ENCODE results near the gene FOXC2.

FOXC2 gene

GRCh38 chr16:86549076-86549892, 17.3 kb upstream of the FOXC2 start:
- Histone ChIP-seq H3K36me3 (ENCODE audit: insufficient read depth, low read depth, low read length) (peaks cover 19% of the 10 kb centered on the region; the same call in 1 of the 2 replicates), H3K9ac (ENCODE audit: low read depth, low read length) (no peak overlapping the region), H3K4me1 (ENCODE audit: insufficient read depth, low read length) (peaks cover under 1% of the 10 kb centered on the region; the same call in 1 of the 2 replicates), H3K27ac (ENCODE audit: low read length) (no peak overlapping the region), H3K9me3 (ENCODE audit: insufficient read depth, low read depth, low read length) (no peaks in the 10 kb centered on the region), H3K27me3 (ENCODE audit: insufficient read depth, low read length) (no peaks in the 10 kb centered on the region), H3K4me3 (ENCODE audit: low read length) (no peak overlapping the region)

- no peaks in the 10 kb centered on the region for H3K9me3 ChIP-seq (ENCODE audit: insufficient read depth, low read depth, low read length)
- no peak overlapping the region for H3K9ac ChIP-seq (ENCODE audit: low read depth, low read length)
- peaks cover 2% of the 10 kb centered on the region; the same call in 1 of the 2 replicates for H3K4me1 ChIP-seq (ENCODE audit: insufficient read depth, low read length)
- H3K36me3 ChIP-seq (ENCODE audit: insufficient read depth, low read depth, low read length), result peaks cover 19% of the 10 kb centered on the region; the same call in 1 of the 2 replicates
- no peak overlapping the region for H3K27ac ChIP-seq (ENCODE audit: low read length)
- H3K27me3 ChIP-seq (ENCODE audit: insufficient read depth, low read length), result no peaks in the 10 kb centered on the region
- H3K4me3 ChIP-seq (ENCODE audit: low read length), result no peak overlapping the region
These were observed 16.8 kb upstream of the FOXC2 start for GRCh38 chr16:86549893-86550190.

- H3K4me3 ChIP-seq (ENCODE audit: low read length), result no peak overlapping the region
- H3K4me1 ChIP-seq (ENCODE audit: insufficient read depth, low read length), result peaks cover 2% of the 10 kb centered on the region; the same call in 1 of the 2 replicates
- H3K27me3 ChIP-seq (ENCODE audit: insufficient read depth, low read length), result no peaks in the 10 kb centered on the region
- no peaks in the 10 kb centered on the region for H3K9me3 ChIP-seq (ENCODE audit: insufficient read depth, low read depth, low read length)
- no peak overlapping the region for H3K9ac ChIP-seq (ENCODE audit: low read depth, low read length)
- H3K36me3 ChIP-seq (ENCODE audit: insufficient read depth, low read depth, low read length), result peaks cover 19% of the 10 kb centered on the region; the same call in 1 of the 2 replicates
- H3K27ac ChIP-seq (ENCODE audit: low read length), result no peak overlapping the region
These were observed 16.3 kb upstream of the FOXC2 start for GRCh38 chr16:86550281-86550680.

GRCh38 chr16:86553356-86553755, 13.3 kb upstream of the FOXC2 start:
- 0 out of 2 replicates have a peak, but pooled peaks cover 8% of the 10 kb centered on the region for H3K36me3 ChIP-seq (ENCODE audit: insufficient read depth, low read depth, low read length)
- H3K9me3 ChIP-seq (ENCODE audit: insufficient read depth, low read depth, low read length), result no peaks in the 10 kb centered on the region
- 0 out of 2 replicates have a peak, but pooled peaks cover 8% of the 10 kb centered on the region for H3K27me3 ChIP-seq (ENCODE audit: insufficient read depth, low read length)
- H3K9ac ChIP-seq (ENCODE audit: low read depth, low read length), result no peak overlapping the region
- no peak overlapping the region for H3K4me3 ChIP-seq (ENCODE audit: low read length)
- H3K4me1 ChIP-seq (ENCODE audit: insufficient read depth, low read length), result peaks cover 2% of the 10 kb centered on the region; the same call in 1 of the 2 replicates
- no peak overlapping the region for H3K27ac ChIP-seq (ENCODE audit: low read length)

GRCh38 chr16:86554599-86554916, 12.1 kb upstream of the FOXC2 start:
- Histone ChIP-seq H3K9ac (ENCODE audit: low read depth, low read length) (peak overlapping the region; percentile 95), H3K36me3 (ENCODE audit: insufficient read depth, low read depth, low read length) (0 out of 2 replicates have a peak, but pooled peaks cover 8% of the 10 kb centered on the region), H3K27ac (ENCODE audit: low read length) (peak overlapping the region; percentile 61), H3K27me3 (ENCODE audit: insufficient read depth, low read length) (0 out of 2 replicates have a peak, but pooled peaks cover 8% of the 10 kb centered on the region), H3K4me1 (ENCODE audit: insufficient read depth, low read length) (peaks cover 2% of the 10 kb centered on the region; the same call in 1 of the 2 replicates), H3K4me3 (ENCODE audit: low read length) (peak overlapping the region; percentile 95), H3K9me3 (ENCODE audit: insufficient read depth, low read depth, low read length) (no peaks in the 10 kb centered on the region)

- peak within 1 kb of the TSS; percentile 95 for H3K9ac ChIP-seq (ENCODE audit: low read depth, low read length)
- H3K9me3 ChIP-seq (ENCODE audit: insufficient read depth, low read depth, low read length), result no peaks in the 10 kb centered on the region
- peak within 1 kb of the TSS; percentile 95 for H3K4me3 ChIP-seq (ENCODE audit: low read length)
- H3K27me3 ChIP-seq (ENCODE audit: insufficient read depth, low read length), result 0 out of 2 replicates have a peak, but pooled peaks cover 8% of the 10 kb centered on the region
- H3K27ac ChIP-seq (ENCODE audit: low read length), result peak within 1 kb of the TSS; percentile 69
- H3K36me3 ChIP-seq (ENCODE audit: insufficient read depth, low read depth, low read length), result 0 out of 2 replicates have a peak, but pooled peaks cover 8% of the 10 kb centered on the region
- peaks cover 2% of the 10 kb centered on the region; the same call in 1 of the 2 replicates for H3K4me1 ChIP-seq (ENCODE audit: insufficient read depth, low read length)
These were observed 11.5 kb upstream of the FOXC2 start, which contains the start of gene MTHFSD for GRCh38 chr16:86554917-86555703. TSS of gene MTHFSD (minus strand) at chr16:86555235. CDS start at chr16:86555184, 51 bp downstream.

GRCh38 chr16:86555704-86556075, 10.9 kb upstream of the FOXC2 start:
- peak overlapping the region; percentile 95 for H3K4me3 ChIP-seq (ENCODE audit: low read length)
- peaks cover 2% of the 10 kb centered on the region; the same call in 1 of the 2 replicates for H3K4me1 ChIP-seq (ENCODE audit: insufficient read depth, low read length)
- H3K27ac ChIP-seq (ENCODE audit: low read length), result no peak overlapping the region
- peak overlapping the region; percentile 95 for H3K9ac ChIP-seq (ENCODE audit: low read depth, low read length)
- no peaks in the 10 kb centered on the region for H3K9me3 ChIP-seq (ENCODE audit: insufficient read depth, low read depth, low read length)
- H3K27me3 ChIP-seq (ENCODE audit: insufficient read depth, low read length), result 0 out of 2 replicates have a peak, but pooled peaks cover 8% of the 10 kb centered on the region
- H3K36me3 ChIP-seq (ENCODE audit: insufficient read depth, low read depth, low read length), result 0 out of 2 replicates have a peak, but pooled peaks cover 8% of the 10 kb centered on the region

- Histone ChIP-seq H3K4me1 (ENCODE audit: insufficient read depth, low read length) (peaks cover 2% of the 10 kb centered on the region; the same call in 1 of the 2 replicates), H3K27me3 (ENCODE audit: insufficient read depth, low read length) (peaks cover 16% of the 10 kb centered on the region), H3K36me3 (ENCODE audit: insufficient read depth, low read depth, low read length) (0 out of 2 replicates have a peak, but pooled peaks cover 3% of the 10 kb centered on the region), H3K27ac (ENCODE audit: low read length) (no peak overlapping the region), H3K9ac (ENCODE audit: low read depth, low read length) (no peak overlapping the region), H3K9me3 (ENCODE audit: insufficient read depth, low read depth, low read length) (no peaks in the 10 kb centered on the region), H3K4me3 (ENCODE audit: low read length) (no peak overlapping the region)
These were observed 10.1 kb upstream of the FOXC2 start for GRCh38 chr16:86556576-86556975.

- Histone ChIP-seq H3K36me3 (ENCODE audit: insufficient read depth, low read depth, low read length) (no peaks in the 10 kb centered on the region), H3K4me3 (ENCODE audit: low read length) (no peak overlapping the region), H3K4me1 (ENCODE audit: insufficient read depth, low read length) (peaks cover 2% of the 10 kb centered on the region; the same call in 1 of the 2 replicates), H3K27me3 (ENCODE audit: insufficient read depth, low read length) (peaks cover 25% of the 10 kb centered on the region), H3K9me3 (ENCODE audit: insufficient read depth, low read depth, low read length) (no peaks in the 10 kb centered on the region), H3K9ac (ENCODE audit: low read depth, low read length) (no peak overlapping the region), H3K27ac (ENCODE audit: low read length) (no peak overlapping the region)
These were observed 9.0 kb upstream of the FOXC2 start for GRCh38 chr16:86557587-86557986.

GRCh38 chr16:86558355-86559193, 8.1 kb upstream of the FOXC2 start:
- H3K9me3 ChIP-seq (ENCODE audit: insufficient read depth, low read depth, low read length), result no peaks in the 10 kb centered on the region
- H3K27me3 ChIP-seq (ENCODE audit: insufficient read depth, low read length), result peaks cover 35% of the 10 kb centered on the region
- H3K4me1 ChIP-seq (ENCODE audit: insufficient read depth, low read length), result peaks cover 2% of the 10 kb centered on the region; the same call in 1 of the 2 replicates
- no peaks in the 10 kb centered on the region for H3K36me3 ChIP-seq (ENCODE audit: insufficient read depth, low read depth, low read length)
- H3K27ac ChIP-seq (ENCODE audit: low read length), result no peak overlapping the region
- H3K9ac ChIP-seq (ENCODE audit: low read depth, low read length), result no peak overlapping the region
- H3K4me3 ChIP-seq (ENCODE audit: low read length), result no peak overlapping the region

GRCh38 chr16:86559802-86560305, 6.8 kb upstream of the FOXC2 start:
- H3K36me3 ChIP-seq (ENCODE audit: insufficient read depth, low read depth, low read length), result no peaks in the 10 kb centered on the region
- no peak overlapping the region for H3K27ac ChIP-seq (ENCODE audit: low read length)
- no peak overlapping the region for H3K9ac ChIP-seq (ENCODE audit: low read depth, low read length)
- H3K9me3 ChIP-seq (ENCODE audit: insufficient read depth, low read depth, low read length), result no peaks in the 10 kb centered on the region
- peaks cover 48% of the 10 kb centered on the region for H3K27me3 ChIP-seq (ENCODE audit: insufficient read depth, low read length)
- peaks cover 3% of the 10 kb centered on the region; the same call in 1 of the 2 replicates for H3K4me1 ChIP-seq (ENCODE audit: insufficient read depth, low read length)
- H3K4me3 ChIP-seq (ENCODE audit: low read length), result no peak overlapping the region

All from iPS-20b (cell line).